NB4 (cell line): ENCODE data around the gene LAMB2.

Experiments
- MYC ChIP-seq: IDR thresholded peaks from 2 replicates; pipeline ENCODE4 v1.6.1; 2011; ENCODE audit warnings: low read depth, low read length
- POLR2A ChIP-seq: IDR thresholded peaks from 2 replicates; pipeline ENCODE4 v1.6.1; 2011; ENCODE audit warnings: mild to moderate bottlenecking; ENCODE audit not compliant: insufficient read length; ENCODE audit errors: extremely low read depth
- TF ChIP-seq, protein P1 (sequence below): IDR thresholded peaks from one replicate; pipeline ENCODE4 v1.5.1; 2012; ENCODE audit warnings: low read depth, low read length

DNA sequence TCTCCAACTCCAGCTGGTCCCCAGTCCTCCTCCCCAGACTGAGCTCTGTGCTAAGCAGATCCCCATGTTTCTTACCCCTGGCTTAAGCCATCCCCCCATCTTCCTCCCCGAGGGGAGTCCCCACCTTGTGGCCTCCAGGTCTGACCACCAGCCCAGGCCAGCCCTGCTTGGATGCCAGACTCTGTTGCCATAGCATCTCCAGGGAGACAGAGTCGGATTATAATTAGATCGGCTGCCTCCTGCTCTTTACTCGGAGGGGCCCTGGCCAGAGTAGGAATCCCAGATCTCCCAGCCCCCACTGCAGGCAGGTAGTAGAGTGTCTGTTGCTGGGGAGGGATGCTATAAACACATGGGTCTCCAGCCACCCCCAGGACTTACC, 40.9 kb upstream of the LAMB2 start:
- TF ChIP-seq POLR2A (no peak), MYC (no peak)
- TF ChIP-seq, protein P1, sequence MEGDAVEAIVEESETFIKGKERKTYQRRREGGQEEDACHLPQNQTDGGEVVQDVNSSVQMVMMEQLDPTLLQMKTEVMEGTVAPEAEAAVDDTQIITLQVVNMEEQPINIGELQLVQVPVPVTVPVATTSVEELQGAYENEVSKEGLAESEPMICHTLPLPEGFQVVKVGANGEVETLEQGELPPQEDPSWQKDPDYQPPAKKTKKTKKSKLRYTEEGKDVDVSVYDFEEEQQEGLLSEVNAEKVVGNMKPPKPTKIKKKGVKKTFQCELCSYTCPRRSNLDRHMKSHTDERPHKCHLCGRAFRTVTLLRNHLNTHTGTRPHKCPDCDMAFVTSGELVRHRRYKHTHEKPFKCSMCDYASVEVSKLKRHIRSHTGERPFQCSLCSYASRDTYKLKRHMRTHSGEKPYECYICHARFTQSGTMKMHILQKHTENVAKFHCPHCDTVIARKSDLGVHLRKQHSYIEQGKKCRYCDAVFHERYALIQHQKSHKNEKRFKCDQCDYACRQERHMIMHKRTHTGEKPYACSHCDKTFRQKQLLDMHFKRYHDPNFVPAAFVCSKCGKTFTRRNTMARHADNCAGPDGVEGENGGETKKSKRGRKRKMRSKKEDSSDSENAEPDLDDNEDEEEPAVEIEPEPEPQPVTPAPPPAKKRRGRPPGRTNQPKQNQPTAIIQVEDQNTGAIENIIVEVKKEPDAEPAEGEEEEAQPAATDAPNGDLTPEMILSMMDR: no peak
